IPS-18a (cell line): ENCODE measurements around the gene NEB.

ENCODE experiments used
- H3K27ac ChIP-seq: one replicate; pipeline ENCODE4 v1.5.1; 2013; ENCODE audit warnings: low read length
- H3K27me3 ChIP-seq: one replicate; pipeline ENCODE4 v1.6.1; 2013; ENCODE audit warnings: mild to moderate bottlenecking, low read length; ENCODE audit not compliant: control insufficient read depth, insufficient read depth
- H3K36me3 ChIP-seq: one replicate; pipeline ENCODE4 v1.6.1; 2013; ENCODE audit warnings: low read depth, low read length; ENCODE audit not compliant: control insufficient read depth
- H3K4me1 ChIP-seq: one replicate; pipeline ENCODE4 v1.6.1; 2013; ENCODE audit warnings: low read depth, low read length; ENCODE audit not compliant: control insufficient read depth
- H3K4me3 ChIP-seq: one replicate; pipeline ENCODE4 v1.5.1; 2013; ENCODE audit warnings: low read length
- H3K9ac ChIP-seq: one replicate; pipeline ENCODE4 v1.6.1; 2013; ENCODE audit warnings: mild to moderate bottlenecking, low read length, moderate library complexity
- H3K9me3 ChIP-seq: one replicate; pipeline ENCODE4 v1.6.1; 2013; ENCODE audit warnings: low read depth, low read length; ENCODE audit not compliant: control insufficient read depth

NEB gene

DNA sequence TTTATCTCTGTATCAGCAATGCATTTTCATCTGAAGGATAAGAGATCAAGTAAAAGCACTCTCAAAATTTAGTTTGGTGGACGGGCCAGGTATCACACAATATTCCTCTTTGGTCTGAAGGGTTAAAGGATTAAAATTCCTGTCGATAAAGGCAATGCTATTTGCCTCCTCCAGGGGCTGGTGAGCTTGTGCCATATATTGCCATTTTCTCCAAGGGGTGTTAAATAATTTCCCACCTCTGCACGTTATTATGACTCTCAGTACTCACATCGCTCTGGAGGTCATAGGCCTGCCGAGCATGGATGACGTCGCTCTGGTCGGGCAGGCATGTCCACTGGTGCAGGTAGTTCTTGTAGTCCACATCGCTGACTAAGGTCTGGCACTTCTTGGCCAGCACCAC lies 94.2 kb downstream of the NEB start:
- H3K27me3 ChIP-seq, result no peaks in the 10 kb centered on the region
- H3K9me3 ChIP-seq, result no peaks in the 10 kb centered on the region
- H3K9ac ChIP-seq, result no peak overlapping the region
- H3K4me3 ChIP-seq, result no peak overlapping the region
- no peaks in the 10 kb centered on the region for H3K36me3 ChIP-seq
- H3K27ac ChIP-seq, result no peak overlapping the region
- H3K4me1 ChIP-seq, result no peaks in the 10 kb centered on the region

DNA sequence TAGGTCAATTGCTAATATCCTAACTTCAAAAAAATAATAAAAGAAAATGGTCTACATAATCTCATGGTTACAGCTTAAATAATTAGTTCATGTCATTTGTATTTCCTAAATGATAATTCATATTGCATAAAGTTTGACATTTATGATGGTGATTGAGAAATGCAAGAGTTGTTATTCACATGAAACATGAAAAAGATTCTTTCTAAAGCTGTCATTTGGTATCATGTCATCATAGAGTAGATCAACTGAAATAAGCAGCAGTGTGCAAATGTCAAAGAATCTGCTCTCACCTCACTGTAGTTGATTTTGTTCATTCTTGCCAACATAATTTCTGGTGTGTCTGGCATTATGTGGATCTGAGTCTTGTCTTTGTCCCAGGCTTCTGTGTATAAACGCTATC lies 95.3 kb downstream of the NEB start:
- no peak overlapping the region for H3K27ac ChIP-seq
- no peaks in the 10 kb centered on the region for H3K27me3 ChIP-seq
- H3K4me3 ChIP-seq, result no peak overlapping the region
- H3K36me3 ChIP-seq, result no peaks in the 10 kb centered on the region
- H3K9ac ChIP-seq, result no peak overlapping the region
- H3K4me1 ChIP-seq, result no peaks in the 10 kb centered on the region
- H3K9me3 ChIP-seq, result no peaks in the 10 kb centered on the region

DNA sequence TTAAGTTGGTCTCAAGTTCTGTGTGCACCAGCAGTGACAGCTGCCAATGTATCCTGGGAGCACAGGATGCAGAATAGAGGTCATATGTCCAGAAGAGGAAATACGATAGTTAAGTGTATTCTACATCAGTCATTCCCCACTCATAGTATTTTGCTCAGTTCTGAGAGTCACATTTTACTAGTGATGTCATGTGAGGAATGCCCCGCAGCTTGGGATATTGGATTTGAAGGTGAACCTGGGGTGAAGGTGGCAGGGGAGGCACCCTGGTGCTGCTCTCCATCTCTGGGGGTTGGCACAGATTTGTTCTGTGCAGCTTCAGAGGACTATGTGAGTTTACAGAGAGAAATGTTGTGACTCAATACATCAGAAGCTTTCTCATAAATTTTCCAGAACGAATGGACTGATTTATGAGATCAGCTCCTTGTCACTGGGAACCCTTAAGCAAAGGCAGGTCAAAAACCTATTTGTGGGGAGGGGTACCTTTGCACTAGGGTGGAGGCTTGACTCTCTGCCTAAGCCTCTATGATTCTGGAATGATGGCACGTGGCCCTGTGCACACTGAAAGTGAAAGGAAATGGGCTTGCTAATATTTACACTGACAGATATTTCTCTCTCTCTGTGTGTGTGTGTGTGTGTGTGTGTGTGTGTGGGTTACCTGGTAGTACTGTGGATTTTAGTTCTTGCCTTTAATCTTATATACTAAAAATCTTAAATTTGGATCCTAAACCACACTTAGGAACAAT lies 95.9 kb downstream of the NEB start:
- Histone ChIP-seq H3K27me3 (no peaks in the 10 kb centered on the region), H3K4me1 (no peaks in the 10 kb centered on the region), H3K9me3 (no peaks in the 10 kb centered on the region), H3K36me3 (no peaks in the 10 kb centered on the region), H3K27ac (no peak overlapping the region), H3K9ac (no peak overlapping the region), H3K4me3 (no peak overlapping the region)

DNA sequence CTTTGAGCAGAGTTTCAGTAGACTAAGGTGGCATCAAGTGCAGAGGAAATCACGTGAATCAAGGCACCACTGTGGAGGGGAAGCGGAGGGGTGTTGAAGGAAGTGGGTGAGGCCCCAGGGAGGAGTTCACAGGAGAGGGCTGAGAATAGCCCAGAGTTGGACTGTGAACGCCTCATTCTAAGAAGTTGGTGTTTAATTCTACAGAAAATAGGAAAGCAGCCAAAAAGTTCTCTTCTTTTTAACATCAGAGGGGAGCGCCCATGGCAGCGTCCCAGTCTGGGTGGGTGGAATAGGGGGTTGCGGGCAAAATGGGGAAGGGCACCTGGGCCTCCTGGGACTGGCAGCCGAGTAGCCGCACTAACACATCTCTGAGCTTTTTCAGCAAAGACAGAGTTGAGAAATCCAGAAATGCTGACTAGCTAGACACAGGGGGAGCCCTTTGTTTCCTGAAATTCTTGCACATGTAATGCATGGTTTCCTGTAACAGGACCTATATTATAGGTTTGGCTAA lies 97.0 kb downstream of the NEB start:
- Histone ChIP-seq H3K9me3 (no peaks in the 10 kb centered on the region), H3K4me1 (no peaks in the 10 kb centered on the region), H3K36me3 (no peaks in the 10 kb centered on the region), H3K27me3 (no peaks in the 10 kb centered on the region), H3K27ac (no peak overlapping the region), H3K4me3 (no peak overlapping the region), H3K9ac (no peak overlapping the region)

DNA sequence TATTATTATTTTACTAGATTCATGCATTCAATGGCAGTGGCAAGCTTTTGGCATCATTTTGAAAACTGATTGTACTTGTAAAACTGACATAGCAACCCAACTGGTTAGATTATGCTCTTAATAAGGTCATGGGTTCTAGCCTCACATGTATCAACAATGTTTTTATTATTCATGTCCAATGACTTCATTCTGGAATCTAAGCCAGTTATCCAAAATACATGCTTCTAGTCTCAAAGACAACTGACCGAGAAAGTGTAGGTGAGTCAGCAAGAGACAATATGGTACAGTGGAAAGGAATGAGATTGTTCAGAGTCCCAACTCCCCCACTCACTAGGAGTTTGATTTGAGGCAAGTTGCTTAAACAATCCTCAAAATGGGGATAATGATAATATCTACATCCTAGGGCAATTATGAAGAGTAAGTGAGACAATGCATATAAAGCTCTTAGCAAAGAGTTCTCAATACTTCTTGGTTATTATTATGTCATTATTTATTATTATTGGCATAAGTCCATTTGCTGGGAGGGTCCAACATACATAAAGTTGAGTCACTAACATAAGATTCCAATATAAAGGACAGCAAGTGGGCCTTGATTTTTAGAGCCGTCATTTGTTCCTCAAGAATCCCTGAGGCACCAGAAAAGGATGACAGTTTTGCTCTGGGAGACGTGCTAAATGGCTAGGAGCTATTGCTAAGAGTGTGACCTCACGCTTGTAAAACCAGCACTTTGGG lies 99.4 kb downstream of the NEB start:
- Histone ChIP-seq H3K9ac (no peak overlapping the region), H3K9me3 (no peaks in the 10 kb centered on the region), H3K27ac (no peak overlapping the region), H3K36me3 (no peaks in the 10 kb centered on the region), H3K4me1 (no peaks in the 10 kb centered on the region), H3K4me3 (no peak overlapping the region), H3K27me3 (no peaks in the 10 kb centered on the region)

- Histone ChIP-seq H3K9me3 (no peaks in the 10 kb centered on the region), H3K4me1 (no peaks in the 10 kb centered on the region), H3K27ac (no peak overlapping the region), H3K27me3 (no peaks in the 10 kb centered on the region), H3K9ac (no peak overlapping the region), H3K4me3 (no peak overlapping the region), H3K36me3 (no peaks in the 10 kb centered on the region)
Observed at GRCh38 chr2:151632993-151633565, 101.2 kb downstream of the NEB start.

DNA sequence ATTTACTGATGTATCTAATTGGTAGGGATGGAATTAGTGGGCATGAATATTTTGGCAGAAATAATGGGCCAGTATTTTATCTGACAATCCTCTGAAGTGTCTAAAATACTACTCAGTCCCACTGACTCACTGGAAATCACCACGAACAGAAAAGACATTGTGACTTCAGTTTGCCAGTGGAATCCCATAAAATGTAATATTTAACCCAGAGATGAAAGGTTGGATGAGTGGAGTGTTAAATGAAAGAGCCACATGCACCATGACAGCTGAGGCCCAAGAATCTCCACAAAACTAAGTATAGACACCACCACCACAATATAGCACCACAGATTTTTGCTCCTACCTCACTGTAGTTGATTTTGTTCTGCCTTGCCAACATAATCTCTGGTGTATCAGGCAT lies 103.9 kb downstream of the NEB start:
- Histone ChIP-seq H3K9me3 (no peaks in the 10 kb centered on the region), H3K27ac (no peak overlapping the region), H3K9ac (no peak overlapping the region), H3K36me3 (no peaks in the 10 kb centered on the region), H3K4me3 (no peak overlapping the region), H3K4me1 (no peaks in the 10 kb centered on the region), H3K27me3 (no peaks in the 10 kb centered on the region)

DNA sequence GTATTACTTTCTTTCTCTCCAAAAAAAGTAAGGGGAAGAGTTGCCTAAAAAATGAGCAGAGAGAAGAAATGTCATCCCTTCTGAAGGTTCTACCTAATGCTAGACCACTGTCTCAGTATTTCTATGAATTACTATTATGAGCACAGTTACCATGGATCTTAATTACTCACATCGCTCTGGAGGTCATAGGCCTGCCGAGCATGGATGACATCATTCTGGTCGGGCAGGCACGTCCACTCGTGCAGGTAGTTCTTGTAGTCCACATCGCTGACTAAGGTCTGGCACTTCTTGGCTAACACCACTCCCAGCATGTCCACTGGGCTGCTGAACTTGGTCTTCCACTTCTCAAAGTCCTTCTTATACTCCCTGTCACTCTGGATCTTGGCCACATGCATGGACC lies 106.9 kb downstream of the NEB start:
- no peaks in the 10 kb centered on the region for H3K27me3 ChIP-seq
- H3K9me3 ChIP-seq, result no peaks in the 10 kb centered on the region
- H3K4me1 ChIP-seq, result no peaks in the 10 kb centered on the region
- H3K36me3 ChIP-seq, result no peaks in the 10 kb centered on the region
- no peak overlapping the region for H3K4me3 ChIP-seq
- H3K27ac ChIP-seq, result no peak overlapping the region
- H3K9ac ChIP-seq, result no peak overlapping the region

GRCh38 chr2:151624271-151624670 lies 110.0 kb downstream of the NEB start:
- no peak overlapping the region for H3K27ac ChIP-seq

DNA sequence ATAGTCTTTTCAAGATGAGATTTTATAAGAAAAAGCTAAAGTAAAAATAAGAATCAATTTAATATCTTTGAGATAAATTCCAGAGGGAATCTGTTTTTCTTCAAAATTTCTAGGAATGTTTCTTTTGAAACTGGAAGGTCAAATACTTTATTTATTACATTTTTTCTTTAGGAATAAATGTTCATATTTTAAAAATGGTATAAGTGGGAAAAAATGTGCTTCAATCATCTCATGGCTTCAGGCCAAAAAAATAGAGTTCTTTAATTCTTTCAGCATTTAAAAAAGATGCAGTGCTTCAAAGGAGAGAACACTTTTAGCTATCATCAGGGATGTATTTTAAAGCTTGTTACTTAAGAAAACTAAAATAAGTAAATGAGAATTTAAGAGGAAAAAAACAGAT lies 110.6 kb downstream of the NEB start:
- H3K4me3 ChIP-seq, result no peak overlapping the region
- no peak overlapping the region for H3K9ac ChIP-seq
- no peaks in the 10 kb centered on the region for H3K9me3 ChIP-seq
- no peak overlapping the region for H3K27ac ChIP-seq
- no peaks in the 10 kb centered on the region for H3K4me1 ChIP-seq
- H3K27me3 ChIP-seq, result no peaks in the 10 kb centered on the region
- H3K36me3 ChIP-seq, result no peaks in the 10 kb centered on the region

More at GRCh38 chr2:151624271-151624670, 110.0 kb downstream of the NEB start:
- no peaks in the 10 kb centered on the region for H3K27me3 ChIP-seq
- no peaks in the 10 kb centered on the region for H3K9me3 ChIP-seq
- H3K4me1 ChIP-seq, result no peaks in the 10 kb centered on the region
- no peak overlapping the region for H3K9ac ChIP-seq
- no peaks in the 10 kb centered on the region for H3K36me3 ChIP-seq
- no peak overlapping the region for H3K4me3 ChIP-seq

DNA sequence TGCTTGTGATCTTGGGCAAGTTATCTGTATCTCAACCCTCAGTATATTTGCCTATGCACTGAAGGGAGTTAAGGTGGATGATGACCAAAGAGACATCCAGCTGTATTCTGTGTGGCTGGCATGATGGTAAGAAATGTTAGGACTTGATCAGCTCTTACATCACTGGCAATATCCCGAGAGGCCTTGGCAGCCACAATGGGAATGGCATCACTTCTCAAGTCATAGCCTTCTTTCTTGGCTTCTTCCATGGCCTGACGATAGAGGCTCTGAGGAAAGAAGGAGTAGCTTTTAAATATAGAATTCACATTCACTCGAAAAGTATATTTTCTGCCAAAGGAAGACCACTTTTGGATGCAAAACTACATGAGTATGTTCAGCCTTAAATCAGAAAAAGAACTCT lies 113.5 kb downstream of the NEB start:
- H3K27ac ChIP-seq, result no peak overlapping the region
- H3K9ac ChIP-seq, result no peak overlapping the region
- no peaks in the 10 kb centered on the region for H3K27me3 ChIP-seq
- H3K9me3 ChIP-seq, result no peaks in the 10 kb centered on the region
- no peaks in the 10 kb centered on the region for H3K36me3 ChIP-seq
- no peak overlapping the region for H3K4me3 ChIP-seq
- no peaks in the 10 kb centered on the region for H3K4me1 ChIP-seq
